Activated naive CD4-positive, alpha-beta T cell (primary cell): ENCODE data around the gene NTM.
"Not testable (repeated sequence)": the region's sequence is repeated elsewhere in the genome, so short reads cannot be mapped to it uniquely, and the experiment has no call there.

Experiments
- DNase-seq, 4 experiments: peaks; one replicate each; lab custom pipeline; 2025; lab: John Stamatoyannopoulos, UW

The NTM gene

GRCh38 chr11:131894615-131895544, 524.5 kb downstream of the NTM start:
- no peak for DNase-seq

GRCh38 chr11:131895865-131896264, 525.5 kb downstream of the NTM start:
- DNase-seq = no peak

GRCh38 chr11:131896978-131897615, 526.7 kb downstream of the NTM start:
- no peak for DNase-seq

- no peak for DNase-seq
These were observed 527.5 kb downstream of the NTM start for GRCh38 chr11:131897956-131898355.

GRCh38 chr11:131898949-131899348, 528.5 kb downstream of the NTM start:
- no peak for DNase-seq

GRCh38 chr11:131899950-131900580, 529.6 kb downstream of the NTM start:
- no peak for DNase-seq

GRCh38 chr11:131902421-131902820, 532.0 kb downstream of the NTM start:
- no peak for DNase-seq

GRCh38 chr11:131903074-131903473, 532.7 kb downstream of the NTM start:
- DNase-seq = no peak

GRCh38 chr11:131904756-131905155, 534.3 kb downstream of the NTM start:
- no peak for DNase-seq

GRCh38 chr11:131906963-131907362, 536.5 kb downstream of the NTM start:
- no peak for DNase-seq

GRCh38 chr11:131907371-131907770, 537.0 kb downstream of the NTM start:
- no peak for DNase-seq

GRCh38 chr11:131908316-131908715, 537.9 kb downstream of the NTM start:
- DNase-seq = no peak

- no peak for DNase-seq
These were observed 539.2 kb downstream of the NTM start for GRCh38 chr11:131909426-131910177.

- DNase-seq = no peak
These were observed 539.7 kb downstream of the NTM start for GRCh38 chr11:131910178-131910522.

GRCh38 chr11:131910523-131911387, 540.3 kb downstream of the NTM start:
- DNase-seq = no peak

- DNase-seq = not testable (repeated sequence)
These were observed 541.1 kb downstream of the NTM start for GRCh38 chr11:131911388-131912032.

GRCh38 chr11:131912134-131912533, 541.7 kb downstream of the NTM start:
- no peak for DNase-seq

GRCh38 chr11:131913267-131913666, 542.9 kb downstream of the NTM start:
- DNase-seq = no peak

GRCh38 chr11:131914361-131914774, 544.0 kb downstream of the NTM start:
- DNase-seq = no peak

- DNase-seq = no peak
These were observed 546.2 kb downstream of the NTM start for GRCh38 chr11:131916638-131917037.
